NOMO-1 treated with dmso at 0.1 percent for 144 hours (cell line): ENCODE measurements around the gene PLEKHM2.

Experiments used
- DNase-seq: peaks from one replicate; lab custom pipeline; 2025; ENCODE audit not compliant: unreplicated experiment; lab: John Stamatoyannopoulos, UW

Gene PLEKHM2

GRCh38 chr1:15724949-15725880 is 41.1 kb downstream of the PLEKHM2 start:
- no peak for DNase-seq

GRCh38 chr1:15726508-15726907 is 42.4 kb downstream of the PLEKHM2 start:
- no peak for DNase-seq

GRCh38 chr1:15727021-15727420 is 42.9 kb downstream of the PLEKHM2 start:
- no peak for DNase-seq

- DNase-seq: no peak
Observed at GRCh38 chr1:15727424-15727823, 43.3 kb downstream of the PLEKHM2 start.

- no peak for DNase-seq
Observed at GRCh38 chr1:15727866-15728534, 43.9 kb downstream of the PLEKHM2 start.

GRCh38 chr1:15728937-15729657 is 45.0 kb downstream of the PLEKHM2 start:
- DNase-seq: no peak

GRCh38 chr1:15730423-15730822 is 46.3 kb downstream of the PLEKHM2 start:
- no peak for DNase-seq

GRCh38 chr1:15730936-15731335 is 46.8 kb downstream of the PLEKHM2 start:
- no peak for DNase-seq

GRCh38 chr1:15731735-15732685 is 47.9 kb downstream of the PLEKHM2 start:
- no peak for DNase-seq

- DNase-seq: no peak
Observed at GRCh38 chr1:15732686-15733081, 48.6 kb downstream of the PLEKHM2 start.

GRCh38 chr1:15733218-15733725 is 49.2 kb downstream of the PLEKHM2 start:
- DNase-seq: no peak

- no peak for DNase-seq
Observed at GRCh38 chr1:15733726-15734226, 49.7 kb downstream of the PLEKHM2 start.

- DNase-seq: no peak
Observed at GRCh38 chr1:15734296-15734695, 50.2 kb downstream of the PLEKHM2 start.

- no peak for DNase-seq
Observed at GRCh38 chr1:15734901-15735300, 50.8 kb downstream of the PLEKHM2 start.

GRCh38 chr1:15735304-15736037 is 51.4 kb downstream of the PLEKHM2 start:
- DNase-seq: no peak

- no peak for DNase-seq
Observed at GRCh38 chr1:15736038-15736891, 52.1 kb downstream of the PLEKHM2 start, which contains the start of gene SLC25A34. SLC25A34 (plus strand) TSS chr1:15736258; CDS start chr1:15736486, 228 bp downstream.

- DNase-seq: no peak
Observed at GRCh38 chr1:15736892-15737261, 52.8 kb downstream of the PLEKHM2 start.
